Memory B cell (primary cell): ENCODE data around the gene CDY1B.
"Not testable (repeated sequence)": the region's sequence is repeated elsewhere in the genome, so short reads cannot be mapped to it uniquely, and the experiment has no call there.

Experiments
- ATAC-seq: fragments of 150-1000 bp; cut with Tn5 transposase; 2 replicates; pipeline ENCODE4 v1.10.0; 2021; ENCODE audit warnings: low read depth, mild to moderate bottlenecking, moderate library complexity
- DNase-seq, 2 donors: peaks; one replicate each; pipeline ENCODE4 v3.0.0; 2022; ENCODE audit warnings: low spot score in 2 of 2
- H3K27ac Mint-ChIP-seq: one replicate; pipeline ENCODE4 v1.8.0; 2022; ENCODE audit warnings: mild to moderate bottlenecking, moderate library complexity, mixed read lengths
- H3K27me3 Mint-ChIP-seq: one replicate; pipeline ENCODE4 v1.8.0; 2022; ENCODE audit warnings: mixed read lengths
- H3K36me3 Mint-ChIP-seq: one replicate; pipeline ENCODE4 v1.8.0; 2022; ENCODE audit warnings: mild to moderate bottlenecking, mixed read lengths
- H3K4me1 Mint-ChIP-seq: one replicate; pipeline ENCODE4 v1.8.0; 2022; ENCODE audit warnings: mixed read lengths
- H3K4me3 Mint-ChIP-seq: one replicate; pipeline ENCODE4 v1.8.0; 2022; ENCODE audit warnings: mild to moderate bottlenecking, moderate library complexity, mixed read lengths
- H3K9me3 Mint-ChIP-seq: one replicate; pipeline ENCODE4 v1.8.0; 2022; ENCODE audit warnings: mixed read lengths

Gene CDY1B, protein sequence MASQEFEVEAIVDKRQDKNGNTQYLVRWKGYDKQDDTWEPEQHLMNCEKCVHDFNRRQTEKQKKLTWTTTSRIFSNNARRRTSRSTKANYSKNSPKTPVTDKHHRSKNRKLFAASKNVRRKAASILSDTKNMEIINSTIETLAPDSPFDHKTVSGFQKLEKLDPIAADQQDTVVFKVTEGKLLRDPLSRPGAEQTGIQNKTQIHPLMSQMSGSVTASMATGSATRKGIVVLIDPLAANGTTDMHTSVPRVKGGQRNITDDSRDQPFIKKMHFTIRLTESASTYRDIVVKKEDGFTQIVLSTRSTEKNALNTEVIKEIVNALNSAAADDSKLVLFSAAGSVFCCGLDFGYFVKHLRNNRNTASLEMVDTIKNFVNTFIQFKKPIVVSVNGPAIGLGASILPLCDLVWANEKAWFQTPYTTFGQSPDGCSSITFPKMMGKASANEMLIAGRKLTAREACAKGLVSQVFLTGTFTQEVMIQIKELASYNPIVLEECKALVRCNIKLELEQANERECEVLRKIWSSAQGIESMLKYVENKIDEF

DNA sequence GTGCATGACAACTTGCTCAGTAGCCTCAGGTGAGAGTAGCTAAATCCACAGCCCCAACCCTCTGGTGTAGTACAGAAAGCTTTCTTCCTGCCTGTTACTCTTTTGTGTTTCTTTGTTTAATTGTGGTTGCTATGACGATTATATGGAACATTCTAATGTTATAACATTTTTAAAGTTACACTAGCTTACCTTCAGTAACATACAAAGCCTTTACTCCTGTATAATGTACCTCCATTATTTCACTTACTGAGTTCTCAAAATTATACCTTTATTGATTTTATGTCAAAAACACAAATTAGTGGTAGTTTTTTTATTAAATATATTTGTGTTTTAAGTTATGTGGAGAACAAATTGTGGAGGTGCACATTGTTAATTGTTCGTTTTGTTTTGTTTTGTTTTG, at the start of gene CDY1B:
Gene CDY1B, minus strand, starts transcription at position 101 of the 400 bp plus-strand sequence. CDS start 331 bp downstream, outside the sequence.
- H3K4me1 Mint-ChIP-seq, H3K27ac Mint-ChIP-seq, H3K36me3 Mint-ChIP-seq, H3K9me3 Mint-ChIP-seq, H3K27me3 Mint-ChIP-seq, ATAC-seq, DNase-seq, H3K4me3 Mint-ChIP-seq: not testable (repeated sequence)

DNA sequence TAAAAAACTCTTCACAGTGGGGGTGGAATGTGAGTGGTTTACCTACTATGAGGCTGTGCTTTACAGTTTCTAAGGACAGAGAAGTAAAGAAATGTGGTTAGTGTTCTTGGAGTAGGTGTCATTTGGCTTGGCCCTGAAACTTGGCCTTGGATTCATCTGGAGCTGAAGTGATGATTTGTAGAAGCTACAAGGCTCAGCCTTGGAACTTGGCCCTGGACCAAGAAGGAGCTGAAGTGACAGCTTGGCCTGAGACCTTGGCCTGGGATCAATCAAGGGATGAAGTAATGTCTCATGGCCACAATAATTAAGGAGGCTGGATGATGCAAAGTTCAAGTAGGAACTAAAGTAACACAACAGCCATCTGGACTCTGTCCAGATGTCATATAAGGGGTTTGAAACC, 1.7 kb upstream of the CDY1B start:
- not testable (repeated sequence) for H3K27me3 Mint-ChIP-seq, H3K9me3 Mint-ChIP-seq, H3K4me1 Mint-ChIP-seq, H3K27ac Mint-ChIP-seq, ATAC-seq, H3K4me3 Mint-ChIP-seq, H3K36me3 Mint-ChIP-seq, DNase-seq

DNA sequence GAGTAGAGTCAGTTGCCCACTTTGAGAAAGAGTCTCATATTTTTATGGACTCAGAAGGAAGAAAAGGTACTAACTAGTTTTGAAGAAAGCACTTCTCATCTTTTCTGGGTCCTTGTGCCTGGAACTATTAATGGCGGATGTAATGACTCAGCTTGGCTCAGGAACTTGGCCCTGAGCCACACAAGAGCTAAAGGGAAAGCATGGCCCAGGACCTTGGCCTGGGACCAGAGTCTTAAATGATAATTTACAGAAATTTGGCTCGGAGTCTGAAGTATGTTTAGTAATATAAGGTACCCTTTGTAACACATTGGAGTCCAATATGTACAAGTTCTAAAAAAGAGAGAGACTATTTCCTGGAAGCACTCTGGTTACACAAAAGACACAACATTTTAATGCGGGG, 4.6 kb downstream of the CDY1B start:
- H3K4me3 Mint-ChIP-seq, H3K36me3 Mint-ChIP-seq, H3K27me3 Mint-ChIP-seq, DNase-seq, H3K4me1 Mint-ChIP-seq, H3K27ac Mint-ChIP-seq, ATAC-seq, H3K9me3 Mint-ChIP-seq: not testable (repeated sequence)

DNA sequence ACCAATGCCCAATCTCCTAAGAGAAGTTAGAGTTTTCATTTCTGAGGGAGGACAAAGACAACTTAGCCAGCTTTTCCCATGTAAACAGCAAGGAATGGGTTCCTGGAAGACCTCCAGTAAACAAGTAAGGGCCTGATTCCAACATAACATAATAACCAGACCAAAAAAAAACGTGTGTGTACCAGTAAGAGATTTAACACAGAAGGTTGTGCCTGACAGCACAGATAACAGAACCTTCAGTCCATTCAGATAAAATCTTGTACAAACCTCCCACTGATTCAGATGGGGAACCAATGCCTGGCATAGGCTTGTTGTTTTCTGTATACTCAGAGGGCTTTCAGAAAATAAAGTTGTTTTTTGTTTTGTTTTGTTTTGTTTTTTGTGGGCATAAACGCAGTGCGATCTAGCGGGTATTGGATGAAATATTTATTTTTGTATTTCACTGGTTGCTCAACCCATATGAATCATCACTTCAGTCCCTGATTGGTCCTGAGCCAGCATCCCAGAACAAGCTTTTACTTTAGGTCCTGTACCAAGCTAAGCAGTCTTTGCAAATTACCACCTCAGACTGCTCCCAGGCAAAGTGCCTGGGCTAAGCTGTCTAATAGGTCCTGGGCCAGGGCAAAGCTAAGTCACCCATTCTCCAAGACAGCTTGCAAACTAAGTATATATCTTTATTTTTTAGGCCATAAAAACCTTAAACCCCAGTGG, 8.7 kb downstream of the CDY1B start:
- H3K4me1 Mint-ChIP-seq, ATAC-seq, H3K4me3 Mint-ChIP-seq, DNase-seq, H3K9me3 Mint-ChIP-seq, H3K27ac Mint-ChIP-seq, H3K27me3 Mint-ChIP-seq, H3K36me3 Mint-ChIP-seq: not testable (repeated sequence)

DNA sequence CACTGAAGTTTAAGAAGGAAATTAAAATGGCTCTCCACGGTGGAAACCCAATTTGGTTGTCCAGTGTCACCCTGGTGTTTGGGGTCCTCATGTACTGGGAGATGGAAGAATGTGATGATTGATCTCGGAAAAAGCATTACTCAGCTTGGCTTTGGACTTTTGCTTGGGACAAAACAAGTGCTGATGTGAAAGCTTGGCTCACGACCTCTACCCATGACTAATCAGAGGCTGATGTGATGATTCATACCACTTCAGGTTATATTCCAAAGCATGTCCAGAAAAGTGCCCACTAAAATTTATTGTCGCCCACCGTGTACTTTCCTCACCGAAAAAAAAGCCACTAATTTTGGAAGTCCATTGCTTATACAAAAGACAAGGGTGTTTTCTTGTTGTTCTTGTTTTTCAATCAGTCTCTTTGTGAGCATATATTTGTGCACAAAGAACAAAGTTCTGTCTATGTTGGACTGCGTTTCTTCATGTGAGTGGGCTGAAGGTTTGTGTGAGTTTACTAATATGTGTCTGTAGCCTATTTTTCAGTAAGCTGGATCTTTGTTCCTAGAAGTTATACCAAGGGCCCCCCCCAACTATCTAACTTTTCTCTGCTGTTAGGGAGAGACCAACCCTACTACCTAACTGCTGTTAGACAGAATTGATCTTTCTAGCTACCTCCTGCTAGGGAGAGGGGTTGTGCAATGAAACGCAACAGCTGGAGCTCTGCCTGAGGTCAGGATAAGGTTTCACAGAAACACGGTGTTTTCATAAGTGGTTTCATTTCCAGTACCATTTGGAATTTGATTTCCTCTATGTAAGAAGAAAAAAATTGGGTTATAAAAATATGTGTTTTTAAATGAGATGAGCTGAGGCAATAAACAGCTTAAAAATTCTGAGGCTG, 21.4 kb downstream of the CDY1B start:
- not testable (repeated sequence) for H3K27me3 Mint-ChIP-seq, DNase-seq, ATAC-seq, H3K9me3 Mint-ChIP-seq, H3K4me1 Mint-ChIP-seq, H3K36me3 Mint-ChIP-seq, H3K4me3 Mint-ChIP-seq, H3K27ac Mint-ChIP-seq
